C4-2B (cell line): ENCODE data around the gene HS3ST5.

Experiments
- CTCF ChIP-seq: fragments of 450-650 bp; conservative IDR thresholded peaks from 2 replicates; pipeline ENCODE4 v1.5.1; 2017; ENCODE audit warnings: mild to moderate bottlenecking
- ZFX ChIP-seq: fragments of 450-650 bp; IDR thresholded peaks from 2 replicates; pipeline ENCODE4 v1.6.1; 2017

GRCh38 chr6:114323784-114324183, 19.0 kb downstream of the HS3ST5 start:
- no peak for TF ChIP-seq CTCF
- TF ChIP-seq ZFX, result no peak
